ENCODE results near the gene CPXM1. TPM values are rescaled to one million over a fixed set of nuclear protein-coding genes. Genes with fewer than 3 reads are reported as not detected.
"Not testable (repeated sequence)": the region's sequence is repeated elsewhere in the genome, so short reads cannot be mapped to it uniquely, and the experiment has no call there.

CPXM1 gene
- total RNA-seq, 1 donor from 2014 or later: 0.19 TPM

DNA sequence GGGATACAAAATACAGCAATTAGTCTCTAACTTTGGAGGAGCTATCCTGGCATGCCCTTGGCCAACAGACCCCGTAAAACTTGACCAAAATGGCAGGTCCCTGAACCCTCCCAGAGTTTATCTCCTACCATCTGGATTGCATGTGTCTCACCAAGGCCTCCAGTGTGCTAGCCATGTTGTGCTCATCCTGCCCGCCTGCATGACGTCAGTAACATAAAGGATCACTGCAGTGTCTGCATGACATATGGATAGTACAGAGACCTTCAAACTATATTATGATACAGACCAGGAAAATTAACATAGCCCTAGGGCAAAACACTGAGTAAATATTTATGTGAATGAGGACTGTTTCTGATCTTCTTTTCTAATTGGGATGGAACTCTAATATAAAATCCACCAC lies 25.3 kb downstream of the CPXM1 start:
- DNase-seq (ENCODE audit: low spot score): no peak
- intact Hi-C loops (cut with DNase I): no loop called here

GRCh38 chr20:2773812-2774211 lies 26.6 kb downstream of the CPXM1 start:
- intact Hi-C loops (cut with DNase I): no loop called here

GRCh38 chr20:2771631-2772080 lies 28.8 kb downstream of the CPXM1 start:
- intact Hi-C loops (cut with DNase I): no loop called here
- DNase-seq (ENCODE audit: low spot score): no peak

More at GRCh38 chr20:2773812-2774211, 26.6 kb downstream of the CPXM1 start:
- no peak for DNase-seq (ENCODE audit: low spot score)

DNA sequence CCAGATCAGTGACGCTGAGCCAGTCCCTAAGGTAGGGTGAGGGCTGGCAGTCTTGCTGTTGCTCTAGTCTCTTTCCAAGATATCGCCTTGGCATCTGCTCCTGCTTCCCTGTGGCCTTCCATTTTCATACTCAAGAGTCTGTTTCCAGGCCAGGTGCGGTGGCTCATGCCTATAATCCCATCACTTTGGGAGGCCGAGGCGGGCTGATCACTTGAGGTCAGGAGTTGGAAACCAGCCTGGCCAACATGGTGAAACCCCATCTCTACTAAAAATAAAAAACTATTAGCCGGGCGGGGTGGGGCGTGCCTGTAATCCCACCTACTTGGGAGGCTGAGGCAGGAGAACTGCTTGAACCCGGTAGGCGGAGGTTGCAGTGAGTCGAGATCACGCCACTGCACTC lies 30.3 kb downstream of the CPXM1 start:
- DNase-seq (ENCODE audit: low spot score); intact Hi-C loops (cut with DNase I): not testable (repeated sequence)

GRCh38 chr20:2768632-2769015 lies 31.8 kb downstream of the CPXM1 start:
- DNase-seq (ENCODE audit: low spot score): no peak
- intact Hi-C loops (cut with DNase I): no loop called here

DNA sequence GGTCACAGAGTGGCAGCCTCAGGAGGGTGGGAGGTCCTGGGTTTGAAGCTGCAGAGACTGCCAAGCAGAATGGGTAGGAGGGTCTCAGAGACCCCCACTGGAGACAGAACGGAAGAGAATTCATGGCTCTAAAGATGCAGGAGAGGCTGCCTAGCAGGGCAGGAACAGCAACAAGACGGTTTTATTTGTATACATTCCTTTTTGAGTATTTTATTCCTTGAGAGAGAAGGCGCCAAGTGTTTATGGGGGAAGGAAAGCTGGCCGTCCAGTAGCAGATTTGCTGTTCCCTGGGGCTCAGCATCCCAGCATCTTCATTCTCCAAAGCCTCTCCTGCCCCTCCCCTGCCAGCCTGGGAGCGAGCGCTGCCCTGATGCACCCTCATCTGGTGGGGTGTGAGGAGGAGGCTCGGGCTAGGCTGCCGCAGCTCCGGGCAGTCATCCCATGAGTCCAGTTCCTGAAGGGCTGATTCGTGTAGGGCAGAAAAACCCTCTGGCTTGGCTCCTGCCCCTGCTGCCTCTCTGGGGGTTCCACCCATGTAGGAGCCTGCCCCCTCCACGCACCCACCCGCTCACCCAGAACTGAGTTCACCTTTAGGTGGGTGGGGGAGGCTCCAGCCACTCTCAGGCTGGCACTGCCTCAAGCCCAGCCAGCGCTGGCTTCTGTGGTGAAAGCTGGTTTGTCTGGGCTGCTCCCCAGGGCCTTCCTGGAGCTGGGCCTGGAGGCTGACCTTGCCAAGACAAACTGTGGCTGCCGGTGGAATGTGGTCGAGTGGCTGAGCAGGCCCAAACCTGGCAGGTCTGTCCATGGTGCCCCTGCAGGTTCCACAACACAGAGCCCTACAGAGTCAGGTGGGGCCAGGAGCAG lies 32.4 kb downstream of the CPXM1 start:
- intact Hi-C loops (cut with DNase I): no loop called here
- DNase-seq (ENCODE audit: low spot score): no peak

GRCh38 chr20:2763186-2763585 lies 37.2 kb downstream of the CPXM1 start:
- intact Hi-C loops (cut with DNase I): no loop called here
- DNase-seq (ENCODE audit: low spot score): no peak

DNA sequence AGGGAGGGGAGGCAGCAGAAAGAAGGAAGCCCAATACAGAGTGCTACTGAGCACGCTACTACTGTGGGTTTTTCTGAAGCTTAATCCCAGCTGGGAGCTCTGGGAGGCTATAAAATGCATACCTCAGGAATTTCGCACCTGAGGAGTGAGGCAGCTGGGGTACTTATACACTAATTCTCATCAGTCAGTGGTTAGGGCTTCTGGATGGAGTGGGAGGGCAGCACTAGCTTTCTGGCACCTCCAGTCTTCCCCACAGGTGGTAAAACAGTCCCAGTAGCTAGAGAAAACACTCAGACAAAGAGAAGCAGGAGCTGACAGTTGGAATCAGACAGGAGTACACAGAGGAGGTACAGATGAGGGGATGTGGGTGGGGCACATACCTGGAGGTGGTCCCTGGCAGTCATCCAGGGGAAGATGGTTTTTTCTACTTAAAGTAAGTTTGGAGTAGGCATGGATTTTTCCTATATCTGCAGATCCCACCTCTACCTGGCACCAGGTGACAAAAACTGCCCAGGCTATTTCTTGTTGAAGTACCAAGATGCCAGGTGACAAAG lies 37.8 kb downstream of the CPXM1 start:
- intact Hi-C loops (cut with DNase I): no loop called here

DNA sequence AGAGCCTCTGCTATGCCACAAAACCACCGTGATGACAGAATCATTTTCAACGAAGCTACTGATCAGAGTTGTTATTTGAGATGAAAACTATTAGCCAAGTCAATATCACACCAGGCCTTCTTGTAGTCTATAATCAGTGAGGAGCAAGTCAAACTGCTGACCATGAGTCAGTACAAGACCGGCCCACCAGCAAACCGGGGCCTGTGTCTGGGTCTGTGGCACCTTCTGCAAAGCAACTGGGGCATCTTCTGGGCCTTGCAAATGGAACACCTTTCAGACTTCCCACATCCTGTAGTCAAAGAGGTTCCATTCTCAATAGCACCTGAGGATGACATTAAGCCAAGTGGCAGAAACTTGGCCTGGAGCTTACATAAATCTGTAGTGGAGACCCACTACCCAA lies 38.5 kb downstream of the CPXM1 start:
- no peak for DNase-seq (ENCODE audit: low spot score)
- intact Hi-C loops (cut with DNase I): no loop called here

More for the DNA sequence above, 37.8 kb downstream of the CPXM1 start:
- no peak for DNase-seq (ENCODE audit: low spot score)

GRCh38 chr20:2760952-2761305 lies 39.5 kb downstream of the CPXM1 start:
- intact Hi-C loops (cut with DNase I): no loop called here
- no peak for DNase-seq (ENCODE audit: low spot score)

DNA sequence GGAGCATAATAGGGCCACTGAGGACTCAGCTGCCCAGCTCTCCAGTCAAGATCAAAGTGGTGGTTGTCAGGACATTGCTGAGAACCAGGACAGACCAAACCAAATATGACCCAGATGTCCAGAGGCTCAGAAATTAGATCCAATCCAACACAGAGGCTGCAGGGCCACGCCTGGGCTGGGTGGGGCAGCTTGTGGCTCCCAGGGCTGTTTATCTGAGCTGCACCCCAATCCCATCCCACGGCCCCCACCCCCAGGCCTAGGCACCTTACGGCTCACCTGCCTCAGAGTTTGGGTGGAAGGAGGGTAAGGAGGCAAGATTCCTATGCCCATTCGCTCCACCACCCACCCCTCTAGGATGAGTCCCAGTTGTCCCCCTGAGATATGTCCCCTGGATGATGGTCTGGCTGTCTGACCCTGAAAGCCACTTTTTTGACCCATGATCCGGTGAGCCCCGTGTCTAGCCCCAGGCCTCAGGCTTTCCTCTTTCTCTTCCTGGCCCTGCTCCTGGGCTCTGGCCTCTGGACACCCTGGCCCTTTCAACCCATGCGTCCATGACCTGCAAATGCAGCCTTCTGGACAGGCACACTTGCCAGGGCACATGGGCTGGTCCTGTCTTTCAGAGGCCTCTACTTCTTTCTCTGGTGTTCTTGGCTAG lies 40.0 kb downstream of the CPXM1 start:
- intact Hi-C loops (cut with DNase I): no loop called here

GRCh38 chr20:2759603-2760296 lies 40.7 kb downstream of the CPXM1 start:
- intact Hi-C loops (cut with DNase I): loop anchor here (5.0 kb wide), 1 partner anchor 243 kb away; no protein-coding TSS in a partner anchor
- DNase-seq (ENCODE audit: low spot score): no peak

More for the DNA sequence above, 40.0 kb downstream of the CPXM1 start:
- no peak for DNase-seq (ENCODE audit: low spot score)

GRCh38 chr20:2759143-2759542 lies 41.3 kb downstream of the CPXM1 start:
- intact Hi-C loops (cut with DNase I): loop anchor here (5.0 kb wide), 1 partner anchor 243 kb away; no protein-coding TSS in a partner anchor

DNA sequence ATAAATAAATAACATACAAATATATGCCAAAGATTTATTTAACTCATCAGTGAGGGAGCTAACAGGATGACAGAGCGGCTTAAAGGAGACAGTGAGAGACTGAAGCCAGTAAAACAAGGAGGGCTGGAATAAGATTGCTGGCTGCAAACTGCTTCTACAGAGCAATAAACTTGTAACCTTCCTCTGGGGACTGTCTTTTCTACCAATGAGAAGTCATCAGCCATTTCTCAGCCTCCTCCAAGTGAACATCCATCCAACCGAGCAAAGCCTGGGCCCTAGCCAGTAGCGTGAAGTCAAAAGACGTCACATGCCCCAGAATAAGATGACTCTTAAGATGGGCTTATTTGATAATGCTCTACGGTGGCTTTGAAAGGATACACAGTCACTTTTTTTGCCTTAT lies 42.5 kb downstream of the CPXM1 start:
- DNase-seq (ENCODE audit: low spot score): no peak
- intact Hi-C loops (cut with DNase I): loop anchor here (5.0 kb wide), 1 partner anchor 244 kb away; no protein-coding TSS in a partner anchor

More at GRCh38 chr20:2759143-2759542, 41.3 kb downstream of the CPXM1 start:
- DNase-seq (ENCODE audit: low spot score): no peak

DNA sequence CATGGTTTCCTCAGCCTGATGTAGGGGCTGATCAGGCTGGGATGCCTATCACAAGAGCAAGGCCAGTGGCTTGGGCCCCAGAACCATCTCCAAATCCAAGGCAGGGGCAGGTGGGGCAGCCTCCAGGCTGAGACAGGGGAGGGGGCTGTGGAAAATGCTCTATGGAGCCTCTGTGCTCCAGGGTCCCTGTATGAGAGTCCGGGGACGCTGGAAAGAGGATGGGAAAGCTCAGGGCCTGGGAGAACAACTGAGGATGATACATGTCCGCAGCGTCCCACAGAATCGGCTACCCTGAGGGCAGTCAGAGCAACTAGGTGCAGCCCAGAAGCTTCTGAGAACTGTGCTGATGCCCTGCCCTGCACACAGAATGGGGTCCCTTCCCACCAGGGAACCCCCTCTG lies 43.4 kb downstream of the CPXM1 start:
- DNase-seq (ENCODE audit: low spot score): no peak
- intact Hi-C loops (cut with DNase I): loop anchor here (5.0 kb wide), 1 partner anchor 245 kb away; no protein-coding TSS in a partner anchor

DNA sequence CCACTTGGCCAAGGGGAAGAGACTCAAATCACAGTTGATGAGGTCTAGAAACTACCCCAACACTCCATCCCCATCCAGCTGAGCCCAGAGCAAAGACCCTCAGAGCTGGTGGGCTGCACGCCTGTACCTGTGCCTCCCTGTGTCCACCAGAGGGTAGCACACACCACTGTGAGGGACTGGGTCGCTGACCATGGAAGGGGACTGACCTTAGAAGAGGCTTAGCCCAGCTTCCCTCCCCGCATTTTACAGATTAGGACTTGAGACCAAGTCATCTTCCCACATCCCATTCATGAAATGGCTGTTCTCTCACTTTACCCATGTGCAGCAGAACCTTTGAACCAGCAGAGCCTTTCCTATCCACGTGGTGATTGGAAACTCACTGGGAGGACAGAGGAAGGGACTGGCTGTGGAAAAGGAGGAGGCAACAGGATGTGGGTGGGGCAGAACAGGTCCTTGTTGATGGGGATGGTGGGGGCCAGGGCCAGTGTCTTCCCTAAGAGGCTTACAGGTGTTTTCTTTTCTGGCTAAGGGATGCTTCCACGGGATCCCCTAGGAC lies 44.3 kb downstream of the CPXM1 start:
- intact Hi-C loops (cut with DNase I): loop anchor here (5.0 kb wide), 1 partner anchor 246 kb away; no protein-coding TSS in a partner anchor
- DNase-seq (ENCODE audit: low spot score): no peak

- intact Hi-C loops (cut with DNase I): loop anchor here (5.0 kb wide), 1 partner anchor 247 kb away; no protein-coding TSS in a partner anchor
- no peak for DNase-seq (ENCODE audit: low spot score)
Observed at GRCh38 chr20:2755451-2756055, 44.9 kb downstream of the CPXM1 start.

- intact Hi-C loops (cut with DNase I): loop anchor here (5.0 kb wide), 1 partner anchor 98 kb away; no protein-coding TSS in a partner anchor
- DNase-seq (ENCODE audit: low spot score): no peak
Observed at GRCh38 chr20:2754424-2754823, 46.0 kb downstream of the CPXM1 start.
